GM21447 (cell line): ENCODE data around the gene CD70.
"Not testable (repeated sequence)": the region's sequence is repeated elsewhere in the genome, so short reads cannot be mapped to it uniquely, and the experiment has no call there.

ENCODE experiments used
- ATAC-seq: cut with Tn5 transposase; IDR thresholded peaks from one replicate; pipeline ENCODE4 v1.9.1; 2021; ENCODE audit not compliant: unreplicated experiment

CD70 gene

GRCh38 chr19:6598254-6598892 lies 7.4 kb upstream of the CD70 start:
- not testable (repeated sequence) for ATAC-seq

GRCh38 chr19:6597471-6598253 lies 6.7 kb upstream of the CD70 start:
- not testable (repeated sequence) for ATAC-seq

- ATAC-seq: no peak
These were observed 5.7 kb upstream of the CD70 start for GRCh38 chr19:6596621-6597020.

DNA sequence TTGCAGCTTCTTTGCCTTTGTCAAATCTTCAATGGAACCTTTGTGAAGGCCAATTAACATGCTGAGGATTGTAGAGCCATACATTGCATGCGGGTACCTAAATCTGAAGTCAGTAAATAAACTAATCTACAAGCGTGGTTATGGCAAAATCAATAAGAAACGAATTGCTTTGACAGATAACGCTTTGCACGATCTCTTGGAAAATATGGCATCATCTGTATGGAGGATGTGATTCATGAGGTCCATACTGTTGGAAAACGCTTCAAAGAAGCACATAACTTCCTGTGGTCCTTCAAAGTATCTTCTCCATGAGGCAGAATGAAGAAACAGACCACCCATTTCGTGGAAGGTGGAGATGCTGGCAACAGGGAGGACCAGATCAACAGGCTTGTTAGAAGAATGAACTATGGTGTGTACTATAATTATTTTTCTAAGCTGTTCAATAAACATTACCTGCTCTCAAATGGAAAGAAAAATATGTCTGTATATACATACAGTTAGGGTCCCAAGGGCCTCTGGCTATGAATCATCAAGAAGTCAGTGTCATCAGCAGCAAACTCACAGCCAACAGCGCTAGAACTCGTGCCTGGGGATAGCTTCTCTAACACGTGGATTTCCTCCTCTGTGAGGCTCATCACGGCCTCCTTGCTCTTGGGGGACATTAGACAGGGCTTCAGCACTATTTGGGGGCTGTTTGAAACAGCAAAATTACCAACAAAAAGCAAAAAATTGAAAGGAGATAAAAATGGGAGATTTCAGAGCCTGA lies 2.9 kb upstream of the CD70 start:
- no peak for ATAC-seq

GRCh38 chr19:6590258-6590826 lies 608 bp downstream of the CD70 start:
- peak; percentile 3 for ATAC-seq

- no peak for ATAC-seq
These were observed 1.2 kb downstream of the CD70 start for GRCh38 chr19:6589711-6590257.

GRCh38 chr19:6588508-6589345 lies 2.2 kb downstream of the CD70 start:
- no peak for ATAC-seq

- no peak for ATAC-seq
These were observed 2.9 kb downstream of the CD70 start for GRCh38 chr19:6587998-6588507.

DNA sequence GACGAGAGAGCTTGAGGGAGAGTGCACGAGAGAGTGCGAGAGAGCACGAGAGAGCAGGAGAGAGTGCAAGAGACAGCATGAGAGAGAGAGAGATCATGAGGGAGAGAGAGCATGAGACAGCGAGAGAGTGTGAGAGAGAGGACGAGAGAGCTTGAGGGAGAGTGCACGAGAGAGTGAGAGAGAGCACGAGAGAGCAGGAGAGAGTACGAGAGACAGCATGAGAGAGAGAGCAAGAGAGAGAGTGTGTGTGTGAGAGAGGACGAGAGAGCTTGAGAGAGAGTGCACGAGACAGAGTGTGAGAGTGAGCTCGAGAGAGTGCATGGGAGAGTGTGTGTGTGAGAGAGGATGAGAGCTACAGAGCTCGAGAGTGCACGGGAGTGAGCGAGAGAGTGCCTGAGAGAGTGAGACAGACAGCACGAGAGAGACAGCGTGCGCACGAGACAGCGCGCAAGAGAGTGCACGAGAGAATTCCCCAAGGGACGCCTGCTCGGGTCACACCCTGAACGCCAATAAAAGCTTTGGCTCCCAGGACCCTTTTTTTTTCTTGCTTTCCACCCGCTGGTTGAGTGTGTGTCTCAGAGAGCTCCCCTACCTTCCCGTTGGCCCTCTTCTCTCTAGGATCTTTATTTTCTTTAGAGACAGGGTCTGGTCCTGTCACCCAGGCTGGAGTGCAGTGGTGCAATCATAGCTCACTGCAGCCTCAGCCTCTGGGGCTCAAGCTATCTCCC lies 3.7 kb downstream of the CD70 start:
- no peak for ATAC-seq

DNA sequence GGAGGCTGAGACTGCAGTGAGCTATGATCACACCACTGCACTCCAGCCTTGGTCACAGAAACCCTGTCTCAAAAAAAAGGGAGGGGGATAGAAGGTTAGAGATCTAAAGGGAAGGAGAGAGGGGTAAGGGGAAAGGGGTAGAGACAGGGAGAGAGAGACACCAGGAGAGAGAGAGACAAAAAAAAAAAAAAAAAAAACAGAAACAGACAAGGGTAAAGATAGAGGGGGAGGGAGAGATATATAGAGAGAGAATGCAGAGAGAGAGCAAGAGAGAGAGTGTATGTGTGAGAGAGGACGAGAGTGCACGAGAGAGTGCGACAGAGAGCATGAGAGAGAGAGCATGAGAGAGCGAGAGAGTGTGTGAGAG lies 4.2 kb downstream of the CD70 start:
- no peak for ATAC-seq

GRCh38 chr19:6586056-6586455 lies 4.9 kb downstream of the CD70 start:
- ATAC-seq: no peak

DNA sequence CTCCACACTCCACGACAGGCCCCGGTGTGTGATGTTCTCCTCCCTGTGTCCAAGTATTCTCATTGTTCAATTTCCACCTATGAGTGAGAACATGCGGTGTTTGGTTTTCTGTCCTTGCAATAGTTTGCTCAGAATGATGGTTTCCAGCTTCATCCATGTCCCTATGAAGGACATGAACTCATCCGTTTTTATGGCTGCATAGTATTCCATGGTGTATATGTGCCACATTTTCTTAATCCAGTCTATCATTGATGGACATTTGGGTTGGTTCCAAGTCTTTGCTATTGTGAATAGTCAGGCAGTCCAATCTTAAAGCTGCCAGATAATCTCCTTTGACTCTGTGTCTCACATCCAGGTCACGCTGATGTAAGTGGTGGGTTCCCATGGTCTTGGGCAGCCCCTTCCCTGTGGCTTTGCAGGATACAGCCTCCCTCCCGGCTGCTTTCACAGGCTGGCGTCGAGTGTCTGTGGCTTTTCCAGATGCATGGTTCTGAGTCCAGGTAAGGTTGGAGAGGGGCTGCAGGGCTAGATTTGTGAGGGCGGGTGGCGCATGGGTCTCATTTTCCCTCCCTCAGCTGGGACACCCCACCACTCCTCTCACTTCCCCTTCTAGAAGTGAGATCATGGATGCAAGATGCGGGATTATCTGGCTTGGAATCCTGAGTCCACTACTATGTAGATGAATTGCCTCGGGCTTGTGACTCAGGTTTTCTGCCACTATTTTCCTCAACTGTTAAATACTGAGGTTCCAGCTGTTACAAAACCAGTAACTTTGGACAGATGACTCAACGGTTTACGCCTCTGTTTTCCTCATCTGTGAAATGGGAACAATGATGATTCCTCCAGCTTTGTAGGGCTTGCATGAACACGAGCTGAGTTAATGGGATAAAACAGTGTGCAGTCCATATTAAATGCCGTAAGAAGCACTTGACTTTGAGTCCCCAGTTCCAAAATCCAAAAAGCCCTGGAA lies 8.2 kb downstream of the CD70 start:
- ATAC-seq: not testable (repeated sequence)

GRCh38 chr19:6580313-6580712 lies 10.6 kb downstream of the CD70 start:
- no peak for ATAC-seq

DNA sequence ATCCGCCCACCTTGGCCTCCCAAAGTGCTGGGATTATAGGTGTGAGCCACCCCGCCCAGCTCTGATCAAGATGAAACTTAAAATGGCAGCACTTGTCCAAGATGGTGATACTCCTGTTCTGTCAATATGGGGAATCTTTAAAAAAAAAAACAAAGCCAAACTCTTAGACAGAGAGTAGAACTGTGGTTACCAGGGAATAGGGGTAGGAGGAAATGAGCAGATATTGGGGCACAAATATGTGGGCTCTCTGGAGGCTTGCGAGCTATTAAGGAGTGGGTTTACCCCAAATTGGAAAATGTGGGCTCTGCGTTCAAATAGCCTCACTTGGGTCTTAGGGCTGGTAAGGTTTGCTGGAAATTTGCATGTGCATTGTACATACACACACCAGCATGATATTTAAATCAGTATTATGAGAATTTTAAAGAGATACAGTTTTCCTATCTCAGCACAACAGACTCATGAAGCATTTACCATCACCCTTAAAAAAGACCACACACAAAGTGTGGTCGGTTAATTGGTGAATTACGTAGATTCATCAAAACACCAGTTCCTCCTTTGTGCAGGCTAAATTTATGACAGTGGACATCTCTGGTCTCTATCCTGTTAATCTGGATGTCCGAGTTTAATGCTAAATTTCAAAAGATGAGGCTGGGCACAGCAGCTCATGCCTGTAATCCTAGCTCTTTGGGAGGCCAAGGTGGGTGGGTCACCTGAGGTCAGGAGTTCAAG lies 11.3 kb downstream of the CD70 start:
- ATAC-seq: no peak

DNA sequence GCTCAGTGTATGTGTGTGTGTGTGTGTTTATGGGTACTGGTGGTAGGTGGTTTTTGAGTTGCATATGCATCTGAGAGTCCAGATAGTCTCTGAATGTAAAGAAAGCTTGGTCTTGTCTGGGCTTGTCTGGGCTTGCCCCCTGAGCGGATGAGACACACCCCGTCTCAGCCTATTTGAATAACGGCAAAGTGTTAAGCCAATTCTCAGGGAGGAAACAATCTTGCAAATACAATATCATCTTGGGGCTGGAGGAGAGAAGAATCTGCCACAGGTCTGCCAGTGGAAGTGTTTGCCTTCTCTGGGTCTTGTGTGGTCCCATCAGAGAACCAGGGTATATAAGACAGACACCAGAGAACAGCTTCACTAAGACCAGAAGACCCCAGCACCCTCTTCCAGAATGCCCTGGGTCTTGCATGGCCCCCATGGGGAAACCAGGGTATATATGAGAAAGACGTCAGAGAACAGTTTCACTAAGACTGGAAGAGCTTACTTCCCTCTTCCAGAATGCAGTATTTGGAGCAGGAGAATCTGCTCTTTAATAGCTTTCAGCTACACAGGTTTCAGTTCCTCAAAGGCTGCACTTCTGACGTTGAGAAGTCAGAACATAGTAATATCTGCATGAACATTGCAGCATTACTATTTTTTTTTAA lies 13.3 kb downstream of the CD70 start:
- ATAC-seq: peak; percentile 76

DNA sequence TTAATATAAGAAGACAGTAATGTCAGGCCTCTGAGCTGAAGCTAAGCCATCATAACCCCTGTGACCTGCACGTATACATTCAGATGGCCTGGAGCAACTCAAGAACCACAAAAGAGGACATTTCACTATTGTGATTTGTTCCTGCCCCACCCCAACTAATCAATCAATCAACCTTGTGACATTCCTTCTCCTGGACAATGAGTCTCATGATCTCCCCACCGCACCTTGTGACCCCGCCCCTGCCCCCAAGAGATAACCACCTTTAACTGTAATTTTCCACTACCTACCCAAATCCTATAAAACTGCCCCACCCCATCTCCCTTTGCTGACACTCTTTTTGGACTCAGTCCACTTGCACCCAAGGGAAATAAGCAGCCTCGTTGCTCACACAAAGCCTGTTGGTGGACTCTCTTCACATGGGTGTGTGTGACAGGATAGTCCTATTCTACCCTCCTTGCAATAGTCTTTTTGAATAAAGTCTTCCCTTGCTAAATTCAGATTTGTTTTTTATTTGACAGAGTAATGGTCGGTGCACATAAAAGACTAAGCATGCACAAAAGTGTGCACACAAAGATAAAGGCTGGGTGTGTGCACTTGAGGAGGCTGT lies 14.0 kb downstream of the CD70 start:
- no peak for ATAC-seq

- ATAC-seq: no peak
These were observed 17.6 kb downstream of the CD70 start for GRCh38 chr19:6573350-6573749.
